IMR-90 (cell line): ENCODE measurements around the gene CHRNA3. TPM values are rescaled to one million over a fixed set of nuclear protein-coding genes. Genes with fewer than 3 reads are reported as not detected.

ENCODE experiments used
- ATAC-seq: fragments of 200-7000 bp; cut with Tn5 transposase; 2 replicates; pipeline ENCODE4 v1.9.1; 2020; ENCODE audit warnings: low read depth, mild to moderate bottlenecking, moderate library complexity
- BruUV-seq: library from RNA; stranded (reverse); fragments of 400-500 nt; replicated peaks from 2 replicates; lab custom pipeline; 2021; lab: Mats Ljungman, UMichigan
- CTCF ChIA-PET: fragments of 300-600 bp; formaldehyde crosslinking; extraction: SDS; loops from one replicate; lab custom pipeline; 2021; ENCODE audit warnings: antibody characterized with exemption; lab: Yijun Ruan, JAX
- POLR2A ChIA-PET: fragments of 300-600 bp; sonication (Branson Sonifier 250); formaldehyde crosslinking; loops from one replicate; lab custom pipeline; 2022; ENCODE audit warnings: antibody characterized with exemption; ENCODE audit not compliant: unreplicated experiment; lab: Charles Lee
- DNase-seq: peaks from one replicate; pipeline ENCODE4 v3.0.0; 2013
- H2AFZ ChIP-seq: replicated peaks from 2 replicates; pipeline ENCODE3; 2013; ENCODE audit warnings: low read length, mild to moderate bottlenecking; ENCODE audit not compliant: poor library complexity
- H2AK5ac ChIP-seq: 2 replicates; pipeline ENCODE4 v1.6.1; 2013; ENCODE audit warnings: low read depth, low read length, inconsistent platforms
- H2AK9ac ChIP-seq: replicated peaks from 2 replicates; pipeline ENCODE3; 2013; ENCODE audit warnings: mild to moderate bottlenecking, low read depth, low read length, moderate library complexity; ENCODE audit not compliant: poor library complexity
- H2BK120ac ChIP-seq: 2 replicates; pipeline ENCODE4 v1.6.1; 2013; ENCODE audit warnings: low read depth, low read length, inconsistent platforms
- H2BK15ac ChIP-seq: 3 replicates; pipeline ENCODE4 v1.6.1; 2013; ENCODE audit warnings: low read depth, low read length, inconsistent platforms
- H2BK20ac ChIP-seq: 2 replicates; pipeline ENCODE4 v1.6.1; 2013; ENCODE audit warnings: low read depth, mild to moderate bottlenecking, inconsistent platforms, low read length, moderate library complexity
- H2BK5ac ChIP-seq: 2 replicates; pipeline ENCODE4 v1.6.1; 2013; ENCODE audit warnings: mild to moderate bottlenecking, low read depth, low read length, inconsistent platforms; ENCODE audit not compliant: poor library complexity, severe bottlenecking
- H3K14ac ChIP-seq: replicated peaks from 2 replicates; pipeline ENCODE4 v1.6.1; 2013; ENCODE audit warnings: low read depth, low read length, inconsistent platforms
- H3K18ac ChIP-seq: 2 replicates; pipeline ENCODE4 v1.6.1; 2013; ENCODE audit warnings: low read depth, low read length, control low read depth
- H3K23ac ChIP-seq: 2 replicates; pipeline ENCODE4 v1.6.1; 2013; ENCODE audit warnings: low read depth, low read length, inconsistent platforms
- H3K27ac ChIP-seq: 2 replicates; pipeline ENCODE4 v1.5.1; 2013; ENCODE audit warnings: mild to moderate bottlenecking, control low read depth, low read length; ENCODE audit not compliant: insufficient read depth
- H3K27me3 ChIP-seq: 2 replicates; pipeline ENCODE4 v1.6.1; 2013; ENCODE audit warnings: low read length; ENCODE audit not compliant: control insufficient read depth, insufficient read depth
- H3K36me3 ChIP-seq: 2 replicates; pipeline ENCODE4 v1.6.1; 2013; ENCODE audit warnings: low read length, mixed read lengths; ENCODE audit not compliant: control insufficient read depth, insufficient read depth
- H3K4ac ChIP-seq: 2 replicates; pipeline ENCODE4 v1.6.1; 2013; ENCODE audit warnings: low read depth, low read length, inconsistent platforms
- H3K4me1 ChIP-seq: 2 replicates; pipeline ENCODE4 v1.6.1; 2013; ENCODE audit warnings: low read length, mixed read lengths; ENCODE audit not compliant: control insufficient read depth, insufficient read depth
- H3K4me2 ChIP-seq: 2 replicates; pipeline ENCODE4 v1.6.1; 2013; ENCODE audit warnings: low read depth, mild to moderate bottlenecking, control low read depth, low read length, moderate library complexity
- H3K4me3 ChIP-seq: 2 replicates; pipeline ENCODE4 v1.5.1; 2013; ENCODE audit warnings: low read depth, mild to moderate bottlenecking, control low read depth, low read length, moderate library complexity; ENCODE audit not compliant: insufficient read depth
- H3K56ac ChIP-seq: 2 replicates; pipeline ENCODE4 v1.6.1; 2013; ENCODE audit warnings: low read length, inconsistent platforms; ENCODE audit not compliant: insufficient read depth; ENCODE audit errors: extremely low read depth
- H3K79me1 ChIP-seq, 2 experiments: 2 replicates each; pipeline ENCODE4 v1.6.1; 2013; ENCODE audit warnings: low read length in 2 of 2, inconsistent platforms in 1 of 2, low read depth in 1 of 2
- H3K9ac ChIP-seq: 2 replicates; pipeline ENCODE4 v1.6.1; 2013; ENCODE audit warnings: low read depth, low read length, control low read depth
- H3K9me1 ChIP-seq: 2 replicates; pipeline ENCODE4 v1.6.1; 2013; ENCODE audit warnings: low read length, inconsistent platforms; ENCODE audit not compliant: insufficient read depth
- H3K9me3 ChIP-seq: 2 replicates; pipeline ENCODE4 v1.6.1; 2013; ENCODE audit warnings: low read length; ENCODE audit not compliant: control insufficient read depth, insufficient read depth
- H4K20me1 ChIP-seq: 2 replicates; pipeline ENCODE4 v1.6.1; 2013; ENCODE audit warnings: low read length, inconsistent platforms; ENCODE audit not compliant: insufficient read depth
- H4K5ac ChIP-seq: 2 replicates; pipeline ENCODE4 v1.6.1; 2013; ENCODE audit warnings: mild to moderate bottlenecking, low read depth, low read length, control low read depth
- H4K8ac ChIP-seq, 2 experiments: 2 replicates each; pipeline ENCODE4 v1.6.1; 2013; ENCODE audit warnings: low read depth in 2 of 2, low read length in 2 of 2, control low read depth in 1 of 2, inconsistent platforms in 1 of 2
- H4K91ac ChIP-seq: 2 replicates; pipeline ENCODE4 v1.6.1; 2013; ENCODE audit warnings: low read depth, low read length, inconsistent platforms; ENCODE audit not compliant: insufficient read depth
- BHLHE40 ChIP-seq: fragments of 150-350 bp; IDR thresholded peaks from 2 replicates; pipeline ENCODE4 v1.6.1; 2016; ENCODE audit warnings: mild to moderate bottlenecking, low read depth, low read length
- CEBPB ChIP-seq: IDR thresholded peaks from 2 replicates; pipeline ENCODE4 v1.6.1; 2012; ENCODE audit warnings: low read depth, low read length, improper control_type of control experiment
- CHD1 ChIP-seq: IDR thresholded peaks from 2 replicates; pipeline ENCODE4 v1.6.1; 2012; ENCODE audit warnings: low read depth, low read length, improper control_type of control experiment
- FOS ChIP-seq: fragments of 150-350 bp; IDR thresholded peaks from 2 replicates; pipeline ENCODE4 v1.6.1; 2016; ENCODE audit warnings: low read depth, low read length
- MAFK ChIP-seq: IDR thresholded peaks from 2 replicates; pipeline ENCODE4 v1.6.1; 2012; ENCODE audit warnings: low read depth, low read length, improper control_type of control experiment
- MAZ ChIP-seq: IDR thresholded peaks from 2 replicates; pipeline ENCODE4 v1.6.1; 2012; ENCODE audit warnings: low read depth, mild to moderate bottlenecking, low read length, improper control_type of control experiment, moderate library complexity, borderline replicate concordance
- MXI1 ChIP-seq: IDR thresholded peaks from 2 replicates; pipeline ENCODE4 v1.6.1; 2012; ENCODE audit warnings: low read depth, mild to moderate bottlenecking, low read length, moderate library complexity, borderline replicate concordance
- NFE2L2 ChIP-seq: fragments of 150-350 bp; IDR thresholded peaks from 2 replicates; pipeline ENCODE4 v1.6.1; 2016; ENCODE audit warnings: low read depth, mild to moderate bottlenecking, low read length
- POLR2A ChIP-seq: IDR thresholded peaks from 2 replicates; pipeline ENCODE4 v1.6.1; 2012; ENCODE audit warnings: mild to moderate bottlenecking, low read depth, low read length
- RAD21 ChIP-seq: IDR thresholded peaks from 2 replicates; pipeline ENCODE4 v1.6.1; 2012; ENCODE audit warnings: low read length, improper control_type of control experiment
- RCOR1 ChIP-seq: IDR thresholded peaks from 2 replicates; pipeline ENCODE4 v1.6.1; 2012; ENCODE audit warnings: mild to moderate bottlenecking, low read length, improper control_type of control experiment; ENCODE audit not compliant: insufficient replicate concordance
- RFX5 ChIP-seq: IDR thresholded peaks from 2 replicates; pipeline ENCODE4 v1.8.0; 2012; ENCODE audit warnings: low read depth, mild to moderate bottlenecking, low read length, moderate library complexity
- SMC3 ChIP-seq: fragments of 150-350 bp; IDR thresholded peaks from 2 replicates; pipeline ENCODE4 v1.6.1; 2016; ENCODE audit warnings: low read depth, mild to moderate bottlenecking, antibody characterized with exemption, low read length, moderate library complexity
- WGBS, 2 experiments: methylation state at CpG; one replicate each; pipeline versions ENCODE4 v1.1.5 to v1.1.7; 2013; ENCODE audit warnings: missing lambda C conversion rate in 2 of 2; ENCODE audit not compliant: insufficient read length in 1 of 2; ENCODE audit errors: extremely low coverage in 2 of 2; 5-methylcytosine and 5-hydroxymethylcytosine counted together
- dilution Hi-C: fragments of 300-500 bp; cut with HindIII; formaldehyde crosslinking; loops from one replicate; pipeline ENCODE4 v1.14.3; 2018; ENCODE audit warnings: low sequenced_read_pairs; ENCODE audit not compliant: unreplicated experiment
- in situ Hi-C: fragments of 300-500 bp; cut with MboI; formaldehyde crosslinking; loops from 3 replicates; pipeline ENCODE4 v1.14.3; 2019; ENCODE audit warnings: low sequenced_read_pairs, inconsistent platforms, mixed read lengths
- intact Hi-C: fragments of 100-400 bp; cut with micrococcal nuclease; formaldehyde crosslinking; loops from 2 replicates; pipeline ENCODE4 v1.10.0; 2022
- polyA plus RNA-seq, 3 experiments: library from polyadenylated mRNA; depleted of rRNA; stranded (reverse); fragments of >200 nt; gene quantifications; 2 replicates each; pipeline ENCODE4 v1.2.3, GENCODE V29; 2012; ENCODE audit warnings: low replicate concordance in 1 of 3
- total RNA-seq: library from RNA; depleted of rRNA; stranded (reverse); fragments of >200 nt; gene quantifications from 2 replicates; pipeline ENCODE4 v1.2.3, GENCODE V29; 2012
- TF ChIP-seq, protein P1 (sequence below): conservative IDR thresholded peaks from 2 replicates; pipeline ENCODE4 v1.5.1; 2012; ENCODE audit warnings: mild to moderate bottlenecking, low read depth, low read length, improper control_type of control experiment
- TF ChIP-seq, protein P2 (sequence below): fragments of 150-350 bp; IDR thresholded peaks from 2 replicates; pipeline ENCODE4 v1.6.1; 2017; ENCODE audit warnings: mild to moderate bottlenecking, antibody characterized with exemption, low read length, low read depth
- TF ChIP-seq, protein P3 (sequence below): fragments of 150-350 bp; IDR thresholded peaks from 2 replicates; pipeline ENCODE4 v1.6.1; 2016; ENCODE audit warnings: low read depth, mild to moderate bottlenecking, low read length, moderate library complexity, borderline replicate concordance

CHRNA3 gene
- total and polyA plus RNA-seq, 2 of the 4 experiments (the other 2 are of a cell fraction) = not detected

DNA sequence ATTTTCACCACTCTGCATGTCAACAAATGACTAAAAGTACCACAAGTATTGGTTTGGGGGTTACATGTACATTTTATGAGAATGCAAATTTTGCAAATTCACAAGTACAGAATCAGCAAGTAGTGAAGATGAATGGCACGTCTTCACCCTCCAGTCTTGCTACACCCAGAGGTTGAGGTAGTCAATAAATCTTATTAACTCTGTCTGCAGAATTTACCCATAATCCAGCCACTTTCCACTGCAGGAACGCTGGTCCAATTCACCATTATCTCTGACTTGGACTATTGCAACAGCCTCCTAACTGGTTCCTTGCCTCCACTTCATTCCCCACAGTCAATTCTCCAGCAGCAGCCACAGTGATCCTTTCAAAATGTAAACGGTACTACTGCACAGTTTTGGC, 70.0 kb downstream of the CHRNA3 start:
- dilution Hi-C loops = no loop called here

More for the DNA sequence above, 70.0 kb downstream of the CHRNA3 start:
- DNase-seq (no peak), ATAC-seq (no peak)
- no peak overlapping the region for H3K4ac ChIP-seq
- H3K27me3 ChIP-seq = no peaks in the 10 kb centered on the region
- ChIA-PET POLR2A (no interaction called here), CTCF (no interaction called here)
- H4K8ac ChIP-seq = no peak overlapping the region
- no TSS peak for BruUV-seq
- H3K9ac ChIP-seq = no peak overlapping the region
- in situ Hi-C loops (no loop called here), intact Hi-C loops (no loop called here)
- no peaks in the 10 kb centered on the region for H3K9me3 ChIP-seq
- no peak overlapping the region for H2BK15ac ChIP-seq
- no peak overlapping the region for H2AFZ ChIP-seq
- H3K79me1 ChIP-seq = no peaks in the 10 kb centered on the region
- H2BK5ac ChIP-seq = no peak overlapping the region
- no peak overlapping the region for H3K27ac ChIP-seq
- H3K14ac ChIP-seq = no peak overlapping the region
- H4K20me1 ChIP-seq = no peaks in the 10 kb centered on the region
- no peak overlapping the region for H2AK9ac ChIP-seq
- H3K56ac ChIP-seq = no peak overlapping the region
- H2BK120ac ChIP-seq = no peak overlapping the region
- H3K4me1 ChIP-seq = no peaks in the 10 kb centered on the region
- H3K9me1 ChIP-seq = peaks cover 3% of the 10 kb centered on the region; the same call in 1 of the 2 replicates
- no peak overlapping the region for H3K4me2 ChIP-seq
- H3K18ac ChIP-seq = no peak overlapping the region
- no peak overlapping the region for H4K91ac ChIP-seq
- H4K5ac ChIP-seq = no peak overlapping the region
- 83% methylated on average over 1 of the region's 3 CpGs; no CpG with 5 or more reads in 1 of the 2 experiments for WGBS, 2 experiments
- TF ChIP-seq FOS = no peak
- TF ChIP-seq MAFK = no peak
- no peak for TF ChIP-seq CHD1
- TF ChIP-seq RAD21 = no peak
- TF ChIP-seq, protein P1, sequence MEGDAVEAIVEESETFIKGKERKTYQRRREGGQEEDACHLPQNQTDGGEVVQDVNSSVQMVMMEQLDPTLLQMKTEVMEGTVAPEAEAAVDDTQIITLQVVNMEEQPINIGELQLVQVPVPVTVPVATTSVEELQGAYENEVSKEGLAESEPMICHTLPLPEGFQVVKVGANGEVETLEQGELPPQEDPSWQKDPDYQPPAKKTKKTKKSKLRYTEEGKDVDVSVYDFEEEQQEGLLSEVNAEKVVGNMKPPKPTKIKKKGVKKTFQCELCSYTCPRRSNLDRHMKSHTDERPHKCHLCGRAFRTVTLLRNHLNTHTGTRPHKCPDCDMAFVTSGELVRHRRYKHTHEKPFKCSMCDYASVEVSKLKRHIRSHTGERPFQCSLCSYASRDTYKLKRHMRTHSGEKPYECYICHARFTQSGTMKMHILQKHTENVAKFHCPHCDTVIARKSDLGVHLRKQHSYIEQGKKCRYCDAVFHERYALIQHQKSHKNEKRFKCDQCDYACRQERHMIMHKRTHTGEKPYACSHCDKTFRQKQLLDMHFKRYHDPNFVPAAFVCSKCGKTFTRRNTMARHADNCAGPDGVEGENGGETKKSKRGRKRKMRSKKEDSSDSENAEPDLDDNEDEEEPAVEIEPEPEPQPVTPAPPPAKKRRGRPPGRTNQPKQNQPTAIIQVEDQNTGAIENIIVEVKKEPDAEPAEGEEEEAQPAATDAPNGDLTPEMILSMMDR = no peak
- TF ChIP-seq RFX5 = no peak
- no peak for TF ChIP-seq MAZ
- TF ChIP-seq POLR2A = no peak
- TF ChIP-seq BHLHE40 = no peak
- TF ChIP-seq NFE2L2 = no peak
- TF ChIP-seq RCOR1 = no peak
- TF ChIP-seq, protein P2, sequence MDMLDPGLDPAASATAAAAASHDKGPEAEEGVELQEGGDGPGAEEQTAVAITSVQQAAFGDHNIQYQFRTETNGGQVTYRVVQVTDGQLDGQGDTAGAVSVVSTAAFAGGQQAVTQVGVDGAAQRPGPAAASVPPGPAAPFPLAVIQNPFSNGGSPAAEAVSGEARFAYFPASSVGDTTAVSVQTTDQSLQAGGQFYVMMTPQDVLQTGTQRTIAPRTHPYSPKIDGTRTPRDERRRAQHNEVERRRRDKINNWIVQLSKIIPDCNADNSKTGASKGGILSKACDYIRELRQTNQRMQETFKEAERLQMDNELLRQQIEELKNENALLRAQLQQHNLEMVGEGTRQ = no peak
- no peak for TF ChIP-seq CEBPB
- TF ChIP-seq, protein P3, sequence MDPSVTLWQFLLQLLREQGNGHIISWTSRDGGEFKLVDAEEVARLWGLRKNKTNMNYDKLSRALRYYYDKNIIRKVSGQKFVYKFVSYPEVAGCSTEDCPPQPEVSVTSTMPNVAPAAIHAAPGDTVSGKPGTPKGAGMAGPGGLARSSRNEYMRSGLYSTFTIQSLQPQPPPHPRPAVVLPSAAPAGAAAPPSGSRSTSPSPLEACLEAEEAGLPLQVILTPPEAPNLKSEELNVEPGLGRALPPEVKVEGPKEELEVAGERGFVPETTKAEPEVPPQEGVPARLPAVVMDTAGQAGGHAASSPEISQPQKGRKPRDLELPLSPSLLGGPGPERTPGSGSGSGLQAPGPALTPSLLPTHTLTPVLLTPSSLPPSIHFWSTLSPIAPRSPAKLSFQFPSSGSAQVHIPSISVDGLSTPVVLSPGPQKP = no peak
- TF ChIP-seq MXI1 = no peak
- no peak for TF ChIP-seq SMC3
- peaks cover 36% of the 10 kb centered on the region for H3K36me3 ChIP-seq
- H2BK20ac ChIP-seq = no peak overlapping the region
- H2AK5ac ChIP-seq = no peak overlapping the region
- H3K23ac ChIP-seq = no peak overlapping the region
- no peak overlapping the region for H3K4me3 ChIP-seq
